SIG-M5 (cell line): ENCODE data around the gene IL4R.
"Not testable (repeated sequence)": the region's sequence is repeated elsewhere in the genome, so short reads cannot be mapped to it uniquely, and the experiment has no call there.

Source experiments
- DNase-seq: peaks from one replicate; lab custom pipeline; 2025; lab: John Stamatoyannopoulos, UW

IL4R gene

DNA sequence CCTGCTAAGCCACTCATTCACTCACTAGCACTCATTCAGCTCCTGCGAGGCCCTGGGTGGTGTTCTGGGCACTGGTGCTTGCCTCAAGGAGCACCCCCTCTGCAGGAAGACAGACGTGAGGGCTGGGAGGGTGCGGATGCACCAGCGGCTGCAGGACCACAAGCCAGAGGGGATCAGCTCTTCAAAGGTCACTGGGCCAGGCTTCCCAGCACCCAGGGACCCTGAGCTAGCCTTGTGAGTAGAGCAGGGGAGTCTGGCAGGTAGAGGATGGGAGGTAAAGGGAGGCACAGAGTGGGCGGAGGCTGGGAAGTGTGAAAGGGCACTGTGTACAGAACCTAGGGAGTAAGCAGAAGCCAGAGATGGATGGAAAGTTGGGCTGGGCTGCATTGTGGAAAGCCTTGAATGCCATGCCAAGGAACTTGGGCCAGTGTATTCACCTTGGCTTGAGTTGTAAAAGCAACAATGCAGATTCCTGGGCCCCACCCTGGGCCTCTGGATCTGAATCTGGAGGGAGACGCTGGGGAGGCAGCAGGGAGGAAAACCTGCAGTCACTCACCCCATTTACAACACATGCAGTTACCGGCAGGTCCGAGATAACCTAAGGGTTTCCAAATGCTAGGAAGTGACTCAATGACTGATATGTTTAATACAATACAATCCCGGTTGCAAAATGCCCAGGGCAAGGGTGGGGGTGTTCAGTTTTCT is 1.7 kb downstream of the IL4R start:
- peak; percentile 35 for DNase-seq

DNA sequence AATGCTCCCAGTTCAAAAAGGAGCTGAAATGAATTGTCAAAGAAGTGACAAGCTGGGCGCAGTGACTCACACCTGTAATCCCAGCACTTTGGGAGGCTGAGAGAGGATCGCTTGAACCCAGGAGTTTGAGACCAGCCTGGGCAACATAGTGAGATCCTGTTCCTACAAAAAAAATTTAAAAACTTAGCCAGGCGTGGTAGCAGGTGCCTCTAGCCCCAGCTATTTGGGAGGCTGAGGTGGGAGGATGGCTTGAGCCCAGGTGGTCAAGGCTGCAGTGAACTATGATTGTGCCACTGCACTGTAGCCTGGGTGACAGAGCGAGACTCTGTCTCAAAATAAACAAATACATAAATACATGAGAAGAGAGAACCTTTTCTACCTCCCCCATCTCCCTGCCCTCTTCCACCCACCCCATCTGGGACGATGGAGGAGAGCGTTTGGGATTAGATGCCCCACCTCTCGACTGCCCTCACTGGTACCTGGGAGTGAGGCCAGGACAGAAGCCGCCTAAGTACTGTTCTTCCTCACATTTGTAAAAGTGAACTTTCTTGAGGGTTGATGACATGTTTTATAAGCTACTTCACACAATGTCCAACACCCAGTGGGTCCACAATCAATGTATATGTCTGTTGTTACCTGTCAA is 2.4 kb downstream of the IL4R start:
- DNase-seq: no peak

DNA sequence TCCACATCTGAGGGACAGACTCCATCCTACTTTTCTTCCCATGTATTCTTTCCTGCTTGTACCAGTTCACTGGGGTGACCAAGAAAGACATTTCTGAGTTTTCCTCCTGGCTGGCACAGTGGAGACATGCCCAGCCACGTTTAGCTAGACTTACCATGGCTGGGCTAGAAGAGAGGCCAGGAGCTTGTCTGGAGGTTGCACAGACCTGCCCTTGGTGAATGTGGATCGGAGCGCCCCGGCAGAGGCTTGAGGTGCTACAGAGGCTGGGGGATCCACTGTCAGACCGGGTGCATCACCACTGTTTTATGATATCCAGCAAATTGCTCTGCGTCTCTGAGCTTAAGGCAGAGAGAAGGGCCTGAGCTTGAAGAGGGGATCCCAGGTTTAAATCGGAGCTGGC is 3.5 kb downstream of the IL4R start:
- DNase-seq: no peak

DNA sequence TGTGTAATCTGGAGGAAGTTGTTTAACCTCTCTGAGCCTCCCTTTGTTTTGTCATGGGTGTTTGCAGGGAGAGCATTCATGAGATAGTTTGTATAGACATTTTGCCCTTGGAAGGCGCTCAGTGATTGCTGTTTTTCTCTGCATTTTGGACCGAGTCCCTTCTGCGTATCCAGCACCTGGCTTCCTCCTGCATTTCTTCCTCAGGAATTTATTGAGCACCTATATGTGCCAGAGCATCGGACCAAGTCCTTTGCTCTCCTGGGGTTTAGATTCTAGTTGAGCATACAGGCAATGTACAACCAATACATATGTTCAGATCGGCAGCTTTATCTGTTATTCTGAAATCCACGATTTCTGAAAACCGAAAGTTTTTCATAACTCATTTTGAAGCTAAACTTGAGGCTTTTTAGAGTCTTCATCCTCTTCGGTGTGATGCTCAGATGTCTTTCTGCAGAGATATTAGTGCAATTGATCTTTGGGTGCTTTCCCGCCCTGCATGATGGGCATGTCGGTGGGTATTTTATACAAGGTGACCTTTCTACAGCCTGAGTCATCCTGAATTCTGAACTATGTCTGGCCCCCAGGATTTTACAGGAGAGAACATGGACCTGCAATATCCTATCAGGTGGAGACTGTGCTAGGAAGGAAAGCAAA is 4.1 kb downstream of the IL4R start:
- DNase-seq: no peak

DNA sequence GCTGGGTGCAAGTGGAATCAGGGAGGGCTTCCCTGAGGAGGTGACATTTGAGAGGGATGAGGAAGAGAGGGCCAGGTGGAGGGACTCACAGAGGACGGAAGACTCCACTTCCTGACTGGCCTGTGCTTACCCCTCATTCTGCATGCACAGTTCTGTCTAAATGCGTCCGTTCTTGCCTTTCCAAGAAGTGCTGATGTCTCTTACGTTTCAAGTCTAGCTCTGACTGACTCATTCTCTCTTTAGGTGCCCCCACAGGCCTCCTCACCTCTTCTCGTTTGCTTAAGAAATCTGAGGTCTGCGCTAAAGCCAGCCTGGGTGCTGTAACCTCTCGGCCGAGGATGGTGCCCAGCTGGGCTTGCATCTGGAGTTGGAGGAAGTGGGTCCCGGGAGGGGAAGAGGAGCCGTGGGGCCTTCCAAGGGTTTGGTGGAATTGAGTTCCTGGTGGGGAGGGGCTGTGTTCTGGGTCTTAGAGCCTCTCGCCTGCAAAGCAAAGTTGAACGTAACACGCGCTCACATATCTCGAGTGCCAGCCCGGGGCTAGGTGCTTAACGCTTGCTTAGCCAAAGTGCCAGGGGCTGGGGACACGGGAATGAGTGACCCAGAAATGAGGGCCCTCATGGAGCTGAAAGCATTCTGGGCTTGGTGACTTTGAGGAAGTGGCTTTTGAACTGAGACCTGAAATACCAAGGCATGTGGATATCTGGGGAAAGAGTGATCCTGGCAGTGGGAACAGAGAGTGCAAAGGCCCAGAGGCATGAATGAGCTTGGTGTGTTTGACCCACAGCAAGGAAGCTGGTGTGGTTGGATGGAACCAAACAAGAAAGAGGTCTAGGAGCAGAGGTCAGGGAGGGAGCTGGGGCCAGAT is 4.8 kb downstream of the IL4R start:
- peak; percentile 70 for DNase-seq

DNA sequence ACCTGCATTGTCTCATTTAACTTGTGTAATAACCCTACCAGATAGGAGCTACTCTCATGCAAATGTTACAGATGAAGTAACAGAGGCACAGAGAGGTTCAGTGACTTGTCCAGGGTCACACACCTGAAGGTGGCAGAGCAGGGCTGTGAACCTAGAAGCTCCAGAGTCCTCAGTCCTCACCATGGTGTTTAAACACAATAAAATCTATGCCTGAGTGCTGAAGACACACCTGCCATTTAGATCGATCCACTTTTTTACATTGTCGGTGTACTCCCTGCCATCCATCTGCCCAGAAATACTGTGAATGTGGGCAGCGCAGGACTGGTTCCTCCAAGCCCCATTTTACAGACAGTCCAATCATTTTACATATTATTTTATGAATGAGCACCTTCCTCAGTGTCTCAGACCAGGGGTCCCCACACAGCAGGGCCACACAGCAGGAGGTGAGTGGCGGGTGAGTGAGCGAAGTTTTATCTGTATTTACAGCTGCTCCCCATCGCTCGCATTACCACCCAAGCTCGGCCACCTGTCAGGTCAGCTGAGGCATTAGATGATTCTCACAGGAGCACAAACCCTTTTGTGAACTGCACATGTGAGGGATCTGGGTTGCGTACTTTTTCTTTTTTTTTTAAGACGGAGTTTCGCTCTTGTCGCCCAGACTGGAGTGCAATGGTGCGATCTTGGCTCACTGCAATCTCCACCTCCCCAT is 5.6 kb downstream of the IL4R start:
- DNase-seq: no peak

DNA sequence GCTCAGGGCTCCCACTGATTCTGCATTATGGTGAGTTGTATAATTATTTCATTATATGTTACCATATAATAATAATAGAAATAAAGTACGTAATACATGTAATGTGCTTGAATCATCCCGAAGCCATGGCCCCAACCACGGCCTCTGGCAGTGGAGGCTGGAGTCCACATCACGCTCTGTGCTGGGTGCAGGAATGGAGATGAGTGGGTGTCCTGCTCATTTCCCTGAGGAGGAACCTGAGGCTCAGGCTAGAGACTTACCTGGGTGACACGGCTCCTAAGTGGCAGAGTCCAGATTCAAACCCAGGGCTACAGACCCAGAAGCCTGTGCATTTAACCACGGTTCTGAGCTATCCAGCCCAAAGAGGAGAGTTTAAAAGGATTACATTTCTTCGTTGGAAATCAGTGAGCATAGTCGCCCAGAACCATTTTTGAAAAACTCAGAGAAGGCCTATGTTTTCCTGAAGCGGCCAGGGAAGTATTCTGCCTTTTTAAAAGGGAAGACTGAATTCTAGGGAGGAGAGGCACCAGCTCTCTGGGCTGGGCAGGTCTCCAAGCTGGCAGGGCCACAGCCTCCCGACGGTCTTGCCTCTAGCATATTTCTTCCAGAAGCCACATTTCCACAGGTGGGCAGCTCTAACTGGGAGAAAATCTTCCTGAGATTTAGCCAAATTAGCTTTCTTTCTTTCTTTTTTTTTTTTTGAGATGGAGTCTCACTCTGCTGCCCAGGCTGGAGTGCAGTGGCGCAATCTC is 6.7 kb downstream of the IL4R start:
- DNase-seq: no peak

DNA sequence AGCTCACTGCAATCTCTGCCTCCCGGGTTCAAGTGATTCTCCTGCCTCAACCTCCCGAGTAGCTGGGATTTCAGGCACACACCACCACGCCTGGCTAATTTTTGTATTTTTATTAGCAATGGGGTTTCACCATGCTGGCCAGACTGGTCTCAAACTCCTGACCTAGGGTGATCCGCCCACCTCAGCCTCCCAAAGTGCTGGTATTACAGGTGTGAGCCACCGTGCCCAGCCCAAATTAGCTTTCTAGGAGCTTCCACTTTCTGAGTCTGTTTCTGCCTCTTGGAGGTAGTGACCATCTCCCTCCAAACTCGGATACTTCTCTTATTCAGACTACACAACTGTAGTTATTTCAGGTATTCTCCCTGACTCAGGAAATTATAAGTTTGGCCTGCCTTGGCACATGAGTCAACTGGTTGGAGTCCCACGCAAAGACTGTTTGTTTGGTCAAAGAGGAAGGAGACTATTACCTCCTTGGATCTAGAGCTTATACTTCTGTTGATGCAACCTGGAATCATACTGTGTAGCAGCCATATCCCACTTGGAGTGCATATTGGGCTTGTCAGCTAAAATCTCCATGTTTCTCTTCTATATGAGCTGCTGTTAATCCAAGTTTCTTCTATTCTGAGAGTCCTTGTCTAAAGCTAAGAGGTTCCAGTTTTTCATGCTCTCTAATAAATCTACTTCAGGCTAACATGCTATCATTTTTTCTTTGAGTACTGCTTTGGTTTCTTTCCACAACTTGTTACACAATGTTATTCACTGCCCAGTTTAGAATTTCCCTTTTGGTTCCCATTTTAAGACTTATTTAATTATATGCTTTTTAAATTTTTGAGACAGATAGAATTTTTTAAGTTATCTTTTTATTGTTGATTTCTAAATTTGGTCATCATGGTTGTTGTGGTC is 7.5 kb downstream of the IL4R start:
- DNase-seq: no peak

DNA sequence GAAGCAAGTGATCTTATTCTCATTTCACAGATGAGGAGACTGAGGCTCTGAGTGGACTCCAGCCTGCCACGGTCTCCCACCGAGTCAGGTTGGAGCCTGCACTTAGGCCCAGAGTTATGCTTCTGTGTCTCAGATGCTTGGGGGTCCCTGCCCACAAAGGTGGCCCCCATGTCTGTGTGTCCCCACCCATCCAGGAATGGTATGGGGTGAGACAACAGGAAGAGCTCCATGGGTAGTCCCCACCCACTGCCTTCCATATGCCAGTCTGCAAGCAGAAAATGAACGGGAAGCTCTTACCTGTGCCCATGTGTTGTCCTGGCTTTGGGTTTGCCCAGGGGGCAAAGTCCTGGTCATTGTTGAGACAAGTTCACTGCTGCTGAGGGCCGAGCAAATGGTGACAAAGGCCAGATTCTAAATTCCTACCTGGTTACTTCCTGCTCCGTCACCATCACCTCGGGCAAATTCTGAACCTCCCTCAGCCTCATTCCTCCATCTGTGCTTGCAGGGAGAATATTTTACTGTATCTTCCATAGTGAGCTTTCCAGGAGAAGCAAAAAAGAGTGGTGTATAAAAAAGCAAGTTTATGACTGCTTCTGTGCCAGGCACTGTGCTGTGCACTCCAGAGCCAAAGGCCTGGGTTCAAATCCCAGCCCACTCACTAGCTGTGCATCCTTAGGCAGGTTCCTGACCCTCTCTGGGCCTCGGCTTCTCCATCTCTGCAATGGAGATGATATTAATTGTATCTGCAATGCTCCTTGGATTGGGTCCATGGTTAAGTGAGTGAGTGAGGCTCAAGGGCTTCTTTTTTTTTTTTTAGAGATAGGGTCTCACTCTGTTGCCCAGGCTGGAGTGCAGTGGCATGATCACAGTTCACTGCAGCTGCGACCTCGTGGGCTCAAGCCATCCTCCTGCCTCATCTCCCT is 9.3 kb downstream of the IL4R start:
- DNase-seq: no peak

DNA sequence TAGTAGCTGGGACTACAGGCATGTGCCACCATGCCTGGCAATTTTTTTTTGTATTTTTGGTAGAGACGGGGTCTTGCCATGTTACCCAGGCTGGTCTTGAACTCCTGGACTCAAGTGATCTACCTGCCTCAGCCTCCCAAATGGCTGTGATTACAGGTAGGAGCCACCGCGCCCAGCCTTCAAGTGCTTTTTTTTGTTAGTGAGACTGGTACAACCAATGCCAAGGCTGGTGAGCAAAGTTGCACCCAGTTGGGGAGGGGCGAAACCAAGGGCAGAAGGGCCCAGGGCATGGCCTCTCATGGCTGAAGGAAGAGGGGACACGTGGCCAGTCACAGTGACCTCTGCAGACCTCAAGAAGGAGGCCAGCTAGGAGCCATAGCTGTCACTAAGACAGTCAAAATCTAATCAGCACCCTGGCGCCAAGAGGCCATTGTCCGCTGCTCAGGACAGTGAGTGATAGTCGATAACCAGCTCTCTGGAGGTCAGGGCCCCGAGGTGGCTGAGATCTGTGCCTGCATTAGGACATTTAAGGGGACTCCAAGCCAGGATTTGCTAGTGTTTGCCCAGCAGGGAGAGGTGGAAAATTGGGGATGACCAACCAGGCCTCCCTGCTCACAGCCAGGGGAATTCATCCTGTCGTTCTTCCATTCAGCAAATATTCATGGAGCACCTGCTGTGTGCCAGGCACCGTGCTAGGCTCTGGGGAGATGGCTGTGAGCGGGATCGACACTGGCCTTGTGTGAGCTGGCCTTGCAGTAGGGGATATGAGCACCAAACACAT is 10.2 kb downstream of the IL4R start:
- no peak for DNase-seq

DNA sequence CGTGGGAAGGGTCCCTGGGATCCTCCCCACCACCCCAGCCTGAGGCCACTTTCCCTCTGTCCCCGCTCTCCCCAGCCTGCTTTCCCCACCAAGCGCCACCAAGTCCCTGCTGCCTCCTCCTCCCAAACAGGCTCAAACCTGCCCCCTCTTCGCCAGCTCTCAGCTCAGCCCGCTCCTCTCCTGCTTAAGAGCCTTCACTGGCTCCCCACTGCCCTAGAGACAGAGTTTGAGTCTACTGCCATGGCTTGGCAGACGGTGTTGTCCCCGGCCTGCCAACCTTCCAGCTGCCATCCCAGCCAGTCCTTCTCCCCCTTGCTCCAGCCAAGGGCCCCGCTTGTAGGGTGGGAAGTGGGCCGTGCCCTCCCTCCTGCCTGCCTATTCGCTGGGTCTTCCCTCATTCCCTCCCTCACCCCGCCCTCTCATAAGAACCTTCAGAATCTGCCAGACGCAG is 11.1 kb downstream of the IL4R start:
- DNase-seq: no peak

DNA sequence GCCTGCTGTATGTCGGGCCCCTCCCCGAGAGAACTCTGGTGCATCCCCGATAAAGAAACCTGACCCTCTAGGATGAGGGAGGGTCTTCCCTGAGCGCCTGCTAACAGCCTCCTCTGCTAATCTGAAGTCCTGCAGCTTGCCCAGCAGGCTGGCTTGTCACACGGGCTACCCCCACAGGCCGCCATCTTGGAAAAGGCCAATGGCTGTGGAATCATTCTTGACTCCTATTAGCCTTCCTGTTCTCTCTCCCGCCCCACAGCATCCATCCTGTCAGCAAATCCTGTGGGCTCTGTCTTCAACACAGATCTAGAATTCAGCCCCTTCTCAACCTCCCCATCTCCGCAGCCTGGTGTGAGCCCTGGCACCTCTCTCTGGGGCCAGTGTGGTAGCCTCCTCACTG is 12.0 kb downstream of the IL4R start:
- no peak for DNase-seq

DNA sequence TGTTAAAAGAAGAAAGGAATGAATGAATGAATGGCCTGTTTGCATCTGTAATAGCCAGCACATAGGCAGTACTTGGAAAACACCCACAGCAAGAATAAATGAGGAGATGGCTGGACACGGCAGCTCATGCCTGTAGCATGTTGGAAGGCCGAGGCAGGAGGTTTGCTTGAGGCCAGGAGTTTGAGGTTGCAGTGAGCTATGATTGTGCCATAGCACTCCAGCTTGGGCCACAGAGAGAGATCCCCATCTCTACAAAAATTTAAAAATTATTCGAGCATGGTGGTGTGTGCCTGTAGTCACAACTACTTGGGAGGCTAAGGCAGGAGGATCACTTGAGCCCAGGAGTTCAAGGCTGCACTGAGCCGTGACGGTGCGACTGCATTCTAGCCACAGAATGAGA is 12.5 kb downstream of the IL4R start:
- DNase-seq: no peak

DNA sequence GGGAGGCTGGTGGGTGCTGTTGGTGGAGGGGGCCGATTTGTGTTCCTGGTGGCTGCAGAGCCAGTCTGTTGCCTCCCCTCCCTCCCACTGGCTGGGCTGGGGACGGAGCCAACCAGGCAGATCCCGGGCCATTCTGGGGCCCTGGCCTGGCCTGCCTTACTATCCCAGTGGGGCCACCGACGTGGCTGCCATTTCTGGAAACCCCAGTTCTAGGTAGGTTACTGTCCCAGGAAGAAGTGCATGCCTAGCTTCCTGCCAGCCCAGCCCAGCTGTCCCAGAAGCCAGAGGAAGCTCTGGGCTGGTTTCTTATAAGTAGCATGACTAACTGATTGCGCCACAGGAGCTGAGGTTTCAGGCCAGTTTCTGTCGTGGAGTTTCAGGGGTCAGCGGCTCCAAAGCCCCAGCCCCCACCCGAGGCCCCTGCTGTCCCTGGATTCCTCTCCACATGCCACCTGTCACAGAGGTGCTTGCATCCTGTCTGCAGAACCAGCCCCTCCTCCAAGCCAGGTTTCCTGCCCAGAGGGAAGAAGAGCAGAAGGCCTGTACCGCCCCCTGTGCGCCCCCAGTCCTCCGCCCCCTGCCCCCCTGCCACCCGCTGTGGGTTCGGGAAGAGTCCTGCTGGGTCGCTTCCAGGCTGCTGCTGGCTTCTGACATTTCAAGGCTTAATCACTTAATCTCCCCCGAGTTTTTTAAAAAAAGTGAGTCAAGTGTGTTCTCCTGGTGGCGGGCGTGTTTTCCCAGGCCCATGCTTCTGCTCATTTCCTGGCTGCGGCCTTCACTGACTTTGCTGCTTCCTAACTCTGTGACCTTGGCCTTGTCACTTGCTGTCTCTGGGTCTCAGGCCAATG is 13.2 kb downstream of the IL4R start:
- peak; percentile 67 for DNase-seq

DNA sequence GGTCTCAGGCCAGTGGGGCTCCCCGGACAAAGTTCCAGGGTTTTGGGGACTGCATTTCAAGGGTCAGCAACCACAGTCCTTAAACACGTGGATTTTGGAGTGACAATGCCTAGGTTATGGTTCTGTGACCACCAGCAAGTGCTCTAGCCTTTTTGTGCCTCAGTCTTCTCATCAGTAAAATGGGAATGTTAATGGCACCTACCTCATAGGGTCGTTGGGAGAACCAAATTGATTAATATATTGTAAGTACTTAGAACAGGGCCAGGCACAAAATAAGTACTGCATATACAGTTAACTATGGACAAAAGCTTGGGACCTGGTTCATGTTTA is 13.8 kb downstream of the IL4R start:
- no peak for DNase-seq

DNA sequence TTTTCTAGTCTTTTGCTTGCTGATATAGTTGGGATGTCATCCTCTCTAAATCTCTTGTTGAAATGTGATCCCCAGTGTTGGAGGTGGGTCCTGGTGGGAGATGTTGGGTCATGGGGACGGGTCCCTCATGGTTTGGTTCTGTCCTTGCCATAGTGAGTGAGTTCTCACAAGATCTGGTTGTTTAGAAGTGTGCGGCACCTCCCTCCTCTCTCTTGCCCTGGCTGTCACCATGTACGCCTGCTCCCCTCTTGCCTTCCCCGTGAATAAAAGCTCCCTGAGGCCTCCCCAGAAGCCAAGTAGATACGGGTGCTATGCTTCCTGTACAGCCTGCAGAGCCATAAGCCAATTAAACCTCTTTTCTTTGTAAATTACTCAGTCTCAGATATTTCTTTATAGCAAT is 15.2 kb downstream of the IL4R start:
- no peak for DNase-seq

DNA sequence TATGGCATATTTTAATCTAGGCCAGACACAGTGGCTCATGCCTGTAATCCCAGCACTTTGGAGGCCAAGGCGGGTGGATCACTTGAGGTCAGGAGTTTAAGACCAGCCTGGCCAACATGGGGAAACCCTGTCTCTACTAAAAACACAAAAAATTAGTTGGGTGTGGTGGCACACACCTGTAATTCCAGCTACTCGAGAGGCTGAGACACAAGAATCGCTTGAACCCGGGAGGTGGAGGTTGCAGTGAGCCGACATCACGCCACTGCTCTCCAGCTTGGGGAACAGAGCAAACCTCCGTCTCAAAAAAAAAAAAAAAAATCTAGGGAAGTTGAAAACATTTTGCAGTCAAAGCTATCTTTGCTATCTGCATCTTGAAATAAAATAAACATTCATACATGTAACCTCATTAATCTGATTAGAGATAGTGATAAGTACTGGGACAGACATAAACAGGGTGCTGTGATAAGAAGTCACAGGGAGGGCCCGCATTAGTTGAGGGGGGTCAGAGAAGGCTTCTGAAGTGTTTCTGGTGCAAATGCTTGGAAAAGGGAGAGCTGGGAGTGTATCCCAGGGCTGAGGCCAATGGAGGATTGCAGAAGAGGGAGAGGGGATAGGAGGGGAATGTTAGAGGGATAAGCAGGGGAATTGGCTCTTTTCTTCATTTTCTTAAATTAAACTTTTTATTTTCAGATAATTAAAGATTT is 15.8 kb downstream of the IL4R start:
- DNase-seq: not testable (repeated sequence)
